Measurements from ENCODE around the gene UBE2J1.

The UBE2J1 gene

GRCh38 chr6:89387516-89388201 lies 35.1 kb upstream of the UBE2J1 start:
- Histone ChIP-seq H3K36me3 (peaks cover 0 to 26% (median 4%) of the 10 kb centered on the region in 11 experiments; a peak in 8 of 22 replicates), H3K4me1 (peaks cover 7 to 47% (median 12%) of the 10 kb centered on the region in 10 experiments; a peak in 18 of 20 replicates), H3K27ac (no peak overlapping the region), H3K9ac (no peak overlapping the region), H3K27me3 (no peaks in the 10 kb centered on the region), H4K20me1 (peaks cover 0 to 70% (median 0%) of the 10 kb centered on the region in 11 experiments; a peak in 4 of 22 replicates), H3K4me3 (no peak overlapping the region), H3K9me3 (replicated peaks in 1 of 11) (peaks cover 0 to 3% (median 0%) of the 10 kb centered on the region in 11 experiments; a peak in 1 of 22 replicates), H3K4me2 (peak overlapping the region in 10 of 11 experiments; percentile 8 to 61 (median 26); a peak in 11 of 22 replicates)
- TF ChIP-seq Cebpa-rat (IDR thresholded peaks at IDR 0.05), result no peak

- no peaks in the 10 kb centered on the region for H3K27me3 ChIP-seq
Measured at GRCh38 chr6:89386917-89387491, 34.5 kb upstream of the UBE2J1 start.

GRCh38 chr6:89385846-89386245 lies 33.3 kb upstream of the UBE2J1 start:
- Histone ChIP-seq H3K27me3 (no peaks in the 10 kb centered on the region), H3K9me3 (replicated peaks in 1 of 11) (no peaks in the 10 kb centered on the region), H3K9ac (no peak overlapping the region), H4K20me1 (peaks cover 0 to 53% (median 0%) of the 10 kb centered on the region in 11 experiments; a peak in 3 of 22 replicates), H3K36me3 (peaks cover 0 to 26% (median 4%) of the 10 kb centered on the region in 11 experiments; a peak in 8 of 22 replicates), H3K4me2 (peak overlapping the region in 3 of 11 experiments; percentile 29 to 48 (median 37); a peak in 3 of 22 replicates), H3K4me3 (no peak overlapping the region), H3K27ac (no peak overlapping the region), H3K4me1 (peaks cover 7 to 47% (median 12%) of the 10 kb centered on the region in 10 experiments; a peak in 18 of 20 replicates)
- TF ChIP-seq Cebpa-rat (IDR thresholded peaks at IDR 0.05), result no peak

More at GRCh38 chr6:89386917-89387491, 34.5 kb upstream of the UBE2J1 start:
- peak overlapping the region in 1 of 11 experiments; percentile 26; a peak in 1 of 22 replicates for H3K4me2 ChIP-seq
- peaks cover 0 to 3% (median 0%) of the 10 kb centered on the region in 11 experiments; a peak in 1 of 22 replicates for H3K9me3 ChIP-seq (replicated peaks in 1 of 11)
- no peak overlapping the region for H3K9ac ChIP-seq
- H3K4me3 ChIP-seq, result no peak overlapping the region
- peaks cover 7 to 47% (median 12%) of the 10 kb centered on the region in 10 experiments; a peak in 18 of 20 replicates for H3K4me1 ChIP-seq
- H3K36me3 ChIP-seq, result peaks cover 0 to 26% (median 4%) of the 10 kb centered on the region in 11 experiments; a peak in 8 of 22 replicates
- TF ChIP-seq Cebpa-rat (IDR thresholded peaks at IDR 0.05), result no peak
- H3K27ac ChIP-seq, result no peak overlapping the region
- peaks cover 0 to 64% (median 0%) of the 10 kb centered on the region in 11 experiments; a peak in 4 of 22 replicates for H4K20me1 ChIP-seq

- Histone ChIP-seq H3K4me3 (no peak overlapping the region), H3K4me2 (peak overlapping the region in 3 of 11 experiments; percentile 29 to 48 (median 37); a peak in 6 of 22 replicates)
Measured at GRCh38 chr6:89385156-89385667, 32.7 kb upstream of the UBE2J1 start.

GRCh38 chr6:89381031-89381430 lies 28.5 kb upstream of the UBE2J1 start:
- Histone ChIP-seq H3K4me1 (peaks cover 8 to 50% (median 24%) of the 10 kb centered on the region in 10 experiments), H3K4me2 (no peak overlapping the region), H3K27me3 (no peaks in the 10 kb centered on the region), H3K9ac (no peak overlapping the region), H3K36me3 (peaks cover 0 to 40% (median 4%) of the 10 kb centered on the region in 11 experiments; a peak in 11 of 22 replicates), H3K4me3 (no peak overlapping the region), H4K20me1 (peaks cover 0 to 8% (median 0%) of the 10 kb centered on the region in 11 experiments; a peak in 2 of 22 replicates), H3K9me3 (replicated peaks in 1 of 11) (no peaks in the 10 kb centered on the region), H3K27ac (no peak overlapping the region)
- TF ChIP-seq Cebpa-rat (IDR thresholded peaks at IDR 0.05), result no peak

More at GRCh38 chr6:89385156-89385667, 32.7 kb upstream of the UBE2J1 start:
- peaks cover 7 to 49% (median 13%) of the 10 kb centered on the region in 10 experiments; a peak in 18 of 20 replicates for H3K4me1 ChIP-seq
- no peak overlapping the region for H3K9ac ChIP-seq
- H3K9me3 ChIP-seq (replicated peaks in 1 of 11), result no peaks in the 10 kb centered on the region
- H3K36me3 ChIP-seq, result peaks cover 0 to 29% (median 4%) of the 10 kb centered on the region in 11 experiments; a peak in 8 of 22 replicates
- TF ChIP-seq Cebpa-rat (IDR thresholded peaks at IDR 0.05), result no peak
- no peak overlapping the region for H3K27ac ChIP-seq
- no peaks in the 10 kb centered on the region for H3K27me3 ChIP-seq
- H4K20me1 ChIP-seq, result peaks cover 0 to 47% (median 0%) of the 10 kb centered on the region in 11 experiments; a peak in 3 of 22 replicates

GRCh38 chr6:89379281-89379680 lies 26.8 kb upstream of the UBE2J1 start:
- Histone ChIP-seq H3K4me1 (peaks cover 12 to 43% (median 29%) of the 10 kb centered on the region in 10 experiments; a peak in 18 of 20 replicates), H3K9me3 (replicated peaks in 1 of 11) (no peaks in the 10 kb centered on the region), H3K9ac (no peak overlapping the region), H3K27me3 (no peaks in the 10 kb centered on the region), H4K20me1 (no peaks in the 10 kb centered on the region; a peak in 1 of 22 replicates), H3K4me3 (no peak overlapping the region), H3K36me3 (peaks cover 0 to 31% (median 0%) of the 10 kb centered on the region in 11 experiments; a peak in 6 of 22 replicates), H3K4me2 (peak overlapping the region in 8 of 11 experiments; percentile 17 to 68 (median 50); a peak in 12 of 22 replicates), H3K27ac (peak overlapping the region in 8 of 11 experiments; percentile 34 to 71 (median 54); a peak in 15 of 22 replicates)
- no peak for TF ChIP-seq Cebpa-rat (IDR thresholded peaks at IDR 0.05)

GRCh38 chr6:89378628-89379027 lies 26.1 kb upstream of the UBE2J1 start:
- peak overlapping the region in 1 of 11 experiments; percentile 23; a peak in 1 of 22 replicates for H3K9ac ChIP-seq
- H4K20me1 ChIP-seq, result no peaks in the 10 kb centered on the region; a peak in 1 of 22 replicates
- H3K4me2 ChIP-seq, result peak overlapping the region in 5 of 11 experiments; percentile 19 to 68 (median 47); a peak in 8 of 22 replicates
- TF ChIP-seq Cebpa-rat (IDR thresholded peaks at IDR 0.05), result no peak
- no peaks in the 10 kb centered on the region for H3K9me3 ChIP-seq (replicated peaks in 1 of 11)
- no peak overlapping the region for H3K4me3 ChIP-seq
- peak overlapping the region in 8 of 11 experiments; percentile 34 to 71 (median 54); a peak in 15 of 22 replicates for H3K27ac ChIP-seq
- no peaks in the 10 kb centered on the region for H3K27me3 ChIP-seq
- peaks cover 12 to 43% (median 29%) of the 10 kb centered on the region in 10 experiments; a peak in 18 of 20 replicates for H3K4me1 ChIP-seq
- peaks cover 0 to 31% (median 0%) of the 10 kb centered on the region in 11 experiments; a peak in 6 of 22 replicates for H3K36me3 ChIP-seq
